GM19452 (cell line): ENCODE results near the gene MPRIP.

Source experiments
- ATAC-seq: cut with Tn5 transposase; IDR thresholded peaks from one replicate; pipeline ENCODE4 v1.9.1; 2021; ENCODE audit not compliant: unreplicated experiment

MPRIP gene

DNA sequence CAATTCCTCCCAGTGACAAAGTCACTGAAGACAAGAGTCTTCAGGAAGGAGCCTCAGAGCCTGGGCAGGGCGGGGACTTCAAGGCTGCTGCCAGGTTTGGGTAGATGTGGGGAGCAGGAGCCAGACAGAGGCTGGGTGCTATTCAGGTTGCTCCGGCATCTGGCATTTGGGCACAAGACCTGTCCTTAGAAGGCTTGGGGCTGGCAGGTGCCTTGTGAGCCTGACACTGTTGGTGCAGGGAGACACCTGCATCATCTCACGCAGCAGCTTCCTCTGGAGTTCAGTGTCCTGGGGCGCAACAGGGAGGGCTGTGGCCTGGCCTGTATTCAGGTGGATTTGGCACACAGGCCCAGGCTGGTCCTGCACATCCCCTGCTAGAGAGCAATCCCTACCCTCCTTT lies 65.0 kb downstream of the MPRIP start:
- ATAC-seq = no peak

DNA sequence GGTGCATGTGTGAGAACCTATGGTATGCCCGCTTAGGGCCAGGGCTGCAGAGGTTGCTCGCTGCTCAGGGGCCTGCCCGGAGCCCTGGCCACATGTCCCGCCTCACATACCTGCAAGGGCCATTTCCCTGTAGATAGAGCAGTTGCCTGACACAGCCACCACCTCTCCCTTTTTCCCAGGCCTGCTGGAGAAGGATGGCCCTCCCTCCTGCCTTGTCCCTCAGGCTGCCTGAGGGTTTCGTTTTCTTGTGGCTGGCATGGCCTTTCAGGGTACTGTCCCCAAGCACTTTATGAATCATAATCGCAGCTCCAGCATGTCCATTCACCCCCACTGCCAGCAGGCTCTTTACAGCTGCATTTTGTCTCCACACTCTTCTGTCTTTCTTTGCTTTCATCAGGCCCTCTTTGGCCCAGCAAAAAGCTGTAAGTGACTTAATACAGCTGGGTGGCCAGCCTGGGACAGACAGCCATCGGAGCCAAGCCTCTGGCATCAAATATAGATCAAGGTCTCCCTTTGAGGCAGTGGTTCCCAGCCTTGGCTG lies 65.7 kb downstream of the MPRIP start:
- ATAC-seq = no peak

GRCh38 chr17:17108451-17109049 lies 66.3 kb downstream of the MPRIP start:
- ATAC-seq = no peak

DNA sequence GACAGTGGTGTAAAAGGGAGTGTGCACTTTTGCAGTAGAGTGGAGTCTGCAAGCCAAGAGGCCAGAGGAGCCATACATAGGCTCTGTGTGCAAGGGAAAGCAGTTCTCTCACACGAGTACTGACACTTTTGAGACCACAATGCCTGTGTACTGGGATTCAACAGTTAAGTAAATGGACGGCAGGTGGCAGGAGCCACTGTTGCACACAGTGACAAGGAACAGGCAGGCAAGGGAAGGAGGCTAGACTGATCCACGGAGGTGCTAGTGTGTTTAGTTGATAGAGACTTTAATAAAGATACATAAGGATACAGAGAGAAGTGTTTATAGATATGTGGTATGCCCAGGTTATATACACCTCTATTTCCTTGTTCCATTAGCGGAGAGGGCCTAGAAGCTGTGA lies 67.0 kb downstream of the MPRIP start:
- no peak for ATAC-seq

GRCh38 chr17:17109907-17110306 lies 67.7 kb downstream of the MPRIP start:
- ATAC-seq = no peak

DNA sequence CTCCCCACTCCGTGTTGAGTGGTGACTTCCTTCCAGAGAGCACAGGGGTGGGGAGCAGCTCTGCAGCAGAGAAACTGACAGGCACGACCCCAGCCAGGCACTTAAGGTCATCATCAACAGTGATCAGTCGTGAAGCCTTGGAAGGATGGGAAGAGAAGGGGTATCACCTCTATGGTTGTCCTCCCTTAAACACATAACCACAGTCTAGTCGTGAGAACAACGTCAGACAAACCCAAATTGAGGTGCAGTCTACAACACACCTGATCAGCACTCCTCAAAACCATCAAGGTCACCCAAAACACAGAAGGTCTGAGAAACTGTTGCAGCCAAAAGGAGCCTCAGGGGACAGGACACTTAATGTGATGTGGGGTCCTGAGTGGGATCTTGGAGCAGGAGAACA lies 68.3 kb downstream of the MPRIP start:
- ATAC-seq = no peak

DNA sequence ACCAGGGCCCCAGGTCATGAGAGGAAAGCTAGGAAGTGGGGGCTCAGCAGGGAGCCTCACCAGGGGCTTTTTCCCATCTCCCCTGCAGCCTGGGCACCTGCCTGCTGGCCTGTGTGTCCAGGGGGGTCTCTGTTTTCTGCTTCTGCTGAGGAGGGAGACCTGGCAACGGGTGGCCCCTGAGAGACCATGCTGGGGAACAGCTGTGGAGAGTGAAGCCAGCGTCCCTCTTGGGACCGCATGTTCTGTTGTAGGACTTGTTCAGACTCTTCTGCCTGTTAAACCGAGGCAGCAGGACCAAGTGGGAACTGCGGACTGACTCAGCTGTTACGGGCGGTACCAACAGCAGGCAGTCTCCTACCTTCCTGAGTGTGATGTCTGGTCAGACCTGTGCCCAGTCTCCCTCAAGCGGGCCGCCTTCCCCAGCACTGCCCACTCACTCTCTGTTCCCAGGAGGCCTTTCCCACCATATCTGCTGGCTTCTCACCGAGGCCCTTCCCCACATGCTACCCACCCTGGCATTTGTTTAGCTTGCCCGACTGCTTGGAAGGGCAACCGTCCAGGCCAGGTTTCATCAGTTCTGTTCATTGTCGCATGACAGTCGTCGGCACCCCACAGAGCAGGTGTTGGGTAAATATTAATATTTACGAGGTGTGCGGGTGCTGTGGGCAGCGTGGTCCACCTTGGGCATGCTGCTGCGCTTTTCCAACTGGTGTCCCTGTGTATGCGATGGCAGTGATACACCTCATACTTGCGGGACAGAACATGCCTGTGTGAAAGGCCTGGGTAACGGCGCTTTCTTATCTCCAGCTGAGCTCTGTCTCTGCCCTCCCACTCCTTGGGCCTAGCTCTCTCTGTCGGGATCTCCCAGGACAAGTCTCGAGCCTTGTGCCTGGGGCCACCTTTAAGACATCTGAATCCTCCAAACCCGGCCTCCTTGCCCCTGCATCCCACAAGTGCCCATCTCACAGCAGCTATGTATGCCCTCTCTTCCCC lies 69.4 kb downstream of the MPRIP start:
- ATAC-seq = no peak

- no peak for ATAC-seq
Observed at GRCh38 chr17:17112628-17113200, 70.5 kb downstream of the MPRIP start.

GRCh38 chr17:17114592-17115225 lies 72.5 kb downstream of the MPRIP start:
- ATAC-seq = no peak

- ATAC-seq = no peak
Observed at GRCh38 chr17:17115620-17116019, 73.4 kb downstream of the MPRIP start.

DNA sequence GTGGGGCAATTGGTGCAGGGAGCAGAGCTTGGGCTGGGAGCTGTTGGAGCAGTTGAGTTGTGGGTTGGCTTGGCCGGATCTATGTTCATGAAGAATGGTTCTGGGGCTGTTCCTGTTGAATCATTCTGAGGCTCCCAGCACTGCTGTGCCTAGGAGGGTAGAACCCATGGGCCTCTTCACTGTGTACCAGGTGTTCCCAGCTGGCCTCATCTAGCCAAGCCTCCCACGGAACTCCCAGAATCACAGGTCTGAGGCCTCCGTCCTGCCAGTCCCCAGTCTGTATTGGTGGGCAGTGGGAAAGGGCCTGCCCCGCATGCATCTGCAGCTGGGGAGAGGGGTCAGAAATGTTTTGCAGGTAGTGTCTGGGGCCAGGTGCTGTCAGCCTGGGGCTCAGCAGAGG lies 74.1 kb downstream of the MPRIP start:
- no peak for ATAC-seq

DNA sequence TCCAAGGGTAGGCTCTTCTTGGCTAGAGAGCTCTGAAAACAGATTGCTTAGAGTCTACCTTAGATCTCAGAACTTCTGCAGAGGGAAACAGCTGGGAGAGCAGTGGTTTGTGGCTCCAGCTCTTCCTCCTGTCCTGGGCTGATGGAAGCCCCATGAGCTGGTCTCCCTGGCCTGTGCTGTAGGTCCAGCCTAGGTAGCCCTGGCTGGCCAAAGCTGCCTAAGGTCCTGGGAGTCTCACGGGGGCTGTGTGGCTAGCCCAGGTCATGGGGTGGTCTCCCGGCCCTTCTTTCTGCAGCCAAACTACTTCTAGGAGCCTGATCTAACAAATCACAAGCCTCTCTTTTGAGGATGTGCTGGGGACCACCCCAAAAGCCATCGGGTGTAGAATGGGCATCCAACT lies 75.7 kb downstream of the MPRIP start:
- no peak for ATAC-seq

DNA sequence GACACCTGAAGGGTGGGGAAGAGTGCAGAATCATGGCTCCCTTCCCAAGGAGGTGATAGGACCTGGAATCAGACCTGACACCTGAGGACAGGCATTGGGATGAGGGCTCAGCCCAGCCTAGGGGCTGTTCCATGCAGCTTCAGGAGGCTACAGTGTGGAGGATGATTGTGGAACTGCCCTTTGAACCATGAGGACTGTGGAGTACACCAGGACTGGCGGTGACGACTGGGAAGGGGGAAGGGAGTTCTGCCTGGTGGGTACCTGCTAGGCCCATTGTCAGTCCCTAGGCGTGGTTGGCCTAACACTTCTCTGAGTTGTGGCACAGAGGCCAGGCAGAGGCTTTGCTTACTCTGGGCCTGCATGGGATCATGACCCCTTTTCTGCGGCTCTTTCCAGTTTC lies 76.1 kb downstream of the MPRIP start:
- no peak for ATAC-seq

GRCh38 chr17:17119106-17119505 lies 76.8 kb downstream of the MPRIP start:
- no peak for ATAC-seq

GRCh38 chr17:17119533-17119932 lies 77.3 kb downstream of the MPRIP start:
- no peak for ATAC-seq

GRCh38 chr17:17120294-17120693 lies 78.0 kb downstream of the MPRIP start:
- no peak for ATAC-seq

DNA sequence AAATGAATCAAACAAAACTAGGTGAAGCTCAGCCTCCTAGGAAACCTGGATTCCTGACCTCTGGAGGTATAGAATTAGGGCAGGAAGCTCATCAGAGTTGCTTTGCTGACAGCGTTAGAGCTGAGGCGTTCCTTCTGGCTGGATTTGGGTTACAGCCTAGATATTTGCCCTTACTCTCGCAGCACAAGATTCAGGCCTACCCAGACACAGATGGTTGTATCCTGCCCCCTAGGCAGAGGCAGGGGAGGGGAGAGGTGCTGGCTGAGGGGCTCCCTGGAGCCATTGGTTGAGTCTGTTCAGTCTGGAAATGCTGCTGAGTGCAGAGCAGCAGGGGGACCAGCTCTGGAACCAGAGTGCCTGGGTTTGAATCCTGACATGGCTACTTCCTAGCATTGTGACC lies 78.4 kb downstream of the MPRIP start:
- no peak for ATAC-seq

- no peak for ATAC-seq
Observed at GRCh38 chr17:17121162-17121561, 78.9 kb downstream of the MPRIP start.

GRCh38 chr17:17122781-17123483 lies 80.7 kb downstream of the MPRIP start:
- ATAC-seq = no peak

DNA sequence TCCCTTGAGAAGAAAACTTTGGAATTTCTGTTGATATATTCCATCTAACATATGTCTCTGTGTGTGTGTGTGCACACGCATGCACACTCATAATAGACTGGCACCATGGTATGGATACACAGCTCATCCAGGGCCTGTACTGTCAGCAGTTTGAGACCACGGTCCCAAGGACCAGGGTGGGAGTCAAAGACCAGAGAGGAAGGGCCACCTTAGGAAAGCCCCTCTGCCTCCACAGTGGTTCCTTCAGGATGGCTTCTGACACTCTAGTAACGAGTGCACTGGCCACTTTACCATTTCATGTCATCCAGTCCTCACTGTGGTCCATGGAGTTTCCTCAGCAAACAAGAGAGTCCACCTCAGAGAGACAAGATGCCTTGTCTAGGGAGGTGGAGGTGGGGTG lies 82.1 kb downstream of the MPRIP start:
- no peak for ATAC-seq
